Measurements from ENCODE around the gene ZSCAN10. TPM values are rescaled to one million over a fixed set of nuclear protein-coding genes. Genes with fewer than 3 reads are reported as not detected.

Gene ZSCAN10
- total and polyA plus RNA-seq, 9 of the 15 experiments (the other 6 are each of a cell fraction or from before 2014, with no cell fraction given): 0.22 TPM; not detected in 8

DNA sequence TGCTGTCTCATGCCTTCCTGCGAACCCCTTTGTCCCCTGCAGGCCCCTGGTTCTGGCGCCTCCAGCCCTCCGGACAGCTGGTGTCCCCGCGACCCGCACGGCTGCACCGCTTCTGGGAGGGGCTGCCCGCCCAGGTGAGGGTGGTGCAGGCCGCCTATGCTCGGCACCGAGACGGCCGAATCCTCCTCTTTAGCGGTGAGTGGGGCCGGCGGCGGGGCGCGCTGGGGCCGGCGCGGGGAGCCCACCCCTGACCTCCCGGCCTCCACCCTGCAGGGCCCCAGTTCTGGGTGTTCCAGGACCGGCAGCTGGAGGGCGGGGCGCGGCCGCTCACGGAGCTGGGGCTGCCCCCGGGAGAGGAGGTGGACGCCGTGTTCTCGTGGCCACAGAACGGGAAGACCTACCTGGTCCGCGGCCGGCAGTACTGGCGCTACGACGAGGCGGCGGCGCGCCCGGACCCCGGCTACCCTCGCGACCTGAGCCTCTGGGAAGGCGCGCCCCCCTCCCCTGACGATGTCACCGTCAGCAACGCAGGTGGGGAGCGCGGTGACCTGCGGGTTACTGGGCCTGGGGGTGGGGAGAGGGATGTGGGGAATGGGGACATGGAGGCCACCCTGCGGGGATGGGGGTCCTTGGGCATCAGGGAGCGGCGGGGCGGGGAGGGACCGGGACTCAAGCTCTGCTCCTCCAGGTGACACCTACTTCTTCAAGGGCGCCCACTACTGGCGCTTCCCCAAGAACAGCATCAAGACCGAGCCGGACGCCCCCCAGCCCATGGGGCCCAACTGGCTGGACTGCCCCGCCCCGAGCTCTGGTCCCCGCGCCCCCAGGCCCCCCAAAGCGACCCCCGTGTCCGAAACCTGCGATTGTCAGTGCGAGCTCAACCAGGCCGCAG lies 40.7 kb downstream of the ZSCAN10 start (continued):
- TF ChIP-seq ZNF407 (IDR thresholded peaks at IDR 0.05; ENCODE audit: low read depth): no peak
- TF ChIP-seq GABPB1 (CRISPR knock-in tag; IDR thresholded peaks at IDR 0.05): peak; percentile 16; the same call in 1 of the 2 replicates
- TF ChIP-seq PHF21A (IDR thresholded peaks at IDR 0.05; ENCODE audit: borderline replicate concordance, low read depth): no peak
- no peak for TF ChIP-seq TRIM25 (IDR thresholded peaks at IDR 0.05; ENCODE audit: borderline replicate concordance)
- TF ChIP-seq ELF4 (CRISPR knock-in tag; IDR thresholded peaks at IDR 0.05): no peak
- 0 out of 2 replicates have a peak, but pooled peaks have one; percentile 11 for TF ChIP-seq SMC3 (conservative IDR thresholded peaks at IDR 0.05; ENCODE audit: insufficient read depth, low read depth, low read length)
- no peak for TF ChIP-seq ZNF174 (CRISPR knock-in tag; IDR thresholded peaks at IDR 0.05)
- TF ChIP-seq CBX3 (IDR thresholded peaks at IDR 0.05; ENCODE audit: borderline replicate concordance in 1 of 2, low read length in 2 of 2): no peak
- no peak for TF ChIP-seq NFE2 (IDR thresholded peaks at IDR 0.05; ENCODE audit: low read depth)
- TF ChIP-seq, protein P1, sequence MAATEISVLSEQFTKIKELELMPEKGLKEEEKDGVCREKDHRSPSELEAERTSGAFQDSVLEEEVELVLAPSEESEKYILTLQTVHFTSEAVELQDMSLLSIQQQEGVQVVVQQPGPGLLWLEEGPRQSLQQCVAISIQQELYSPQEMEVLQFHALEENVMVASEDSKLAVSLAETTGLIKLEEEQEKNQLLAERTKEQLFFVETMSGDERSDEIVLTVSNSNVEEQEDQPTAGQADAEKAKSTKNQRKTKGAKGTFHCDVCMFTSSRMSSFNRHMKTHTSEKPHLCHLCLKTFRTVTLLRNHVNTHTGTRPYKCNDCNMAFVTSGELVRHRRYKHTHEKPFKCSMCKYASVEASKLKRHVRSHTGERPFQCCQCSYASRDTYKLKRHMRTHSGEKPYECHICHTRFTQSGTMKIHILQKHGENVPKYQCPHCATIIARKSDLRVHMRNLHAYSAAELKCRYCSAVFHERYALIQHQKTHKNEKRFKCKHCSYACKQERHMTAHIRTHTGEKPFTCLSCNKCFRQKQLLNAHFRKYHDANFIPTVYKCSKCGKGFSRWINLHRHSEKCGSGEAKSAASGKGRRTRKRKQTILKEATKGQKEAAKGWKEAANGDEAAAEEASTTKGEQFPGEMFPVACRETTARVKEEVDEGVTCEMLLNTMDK (IDR thresholded peaks at IDR 0.05; ENCODE audit: borderline replicate concordance, insufficient read depth, low read depth, low read length, poor library complexity, severe bottlenecking): peak; percentile 17
- no peak for TF ChIP-seq CC2D1A (IDR thresholded peaks at IDR 0.05)
- no peak; a peak in 1 of 4 replicates for TF ChIP-seq MAZ (CRISPR knock-in tag; conservative IDR thresholded peaks at IDR 0.05 in 1 of 2, IDR thresholded peaks at IDR 0.05 in 1 of 2)
- peak; percentile 32 for TF ChIP-seq SAP30 (IDR thresholded peaks at IDR 0.05; ENCODE audit: borderline replicate concordance, insufficient read depth, low read depth, low read length, poor library complexity, severe bottlenecking)
